GM15510 (cell line): Measurements from ENCODE around the gene CHORDC1.

Source experiments
- POLR2A ChIP-seq: IDR thresholded peaks from 3 replicates; pipeline ENCODE4 v1.6.1; 2011; ENCODE audit warnings: borderline replicate concordance; ENCODE audit not compliant: insufficient read length; ENCODE audit errors: extremely low read depth

The CHORDC1 gene

GRCh38 chr11:90176069-90176468, 46.8 kb downstream of the CHORDC1 start:
- TF ChIP-seq POLR2A = no peak

DNA sequence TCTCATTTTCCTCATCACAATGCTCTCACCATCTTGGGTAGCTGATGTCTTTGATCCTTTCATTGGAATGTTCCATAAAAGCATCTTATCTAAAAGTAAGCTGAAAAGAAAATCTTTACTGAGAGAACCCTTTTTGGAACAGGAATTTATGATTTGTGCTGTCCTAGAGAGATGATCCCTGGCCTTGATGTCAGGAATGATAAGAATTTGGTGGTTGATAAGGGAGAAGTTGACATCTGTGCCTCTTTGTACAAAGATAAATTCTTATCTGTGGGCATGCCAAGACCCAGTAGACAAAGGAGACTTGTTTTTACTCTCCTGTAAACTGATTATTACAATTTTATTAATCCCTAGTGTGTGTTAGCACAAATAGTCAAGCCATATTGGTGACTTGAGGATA, 51.5 kb downstream of the CHORDC1 start:
- no peak for TF ChIP-seq POLR2A

DNA sequence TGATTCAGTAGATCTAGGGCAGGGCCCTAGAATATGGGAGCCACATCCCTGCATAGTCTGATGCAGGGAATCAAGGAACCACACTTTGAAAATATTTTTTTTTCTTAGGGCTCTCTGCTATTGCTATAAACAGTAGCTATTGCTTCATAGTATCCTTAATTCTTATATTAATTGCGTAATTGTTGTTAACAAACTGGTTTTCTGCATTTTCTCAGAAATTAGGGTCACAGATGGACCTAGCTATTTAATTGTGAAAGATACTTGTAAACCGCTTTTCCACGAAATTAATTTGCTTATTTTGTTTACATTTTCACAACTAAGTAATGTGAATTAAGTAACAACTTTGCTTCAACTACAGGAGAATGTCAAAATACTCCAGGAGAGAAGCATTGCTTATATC, 54.3 kb downstream of the CHORDC1 start:
- TF ChIP-seq POLR2A = no peak
